GM23338 (cell line): Measurements from ENCODE around the gene TLE2.

Source experiments
- CREB1 ChIP-seq: fragments of 250-450 bp; sonication (Bioruptor Pico); IDR thresholded peaks from 2 replicates; pipeline ENCODE4 v1.5.0; 2020; ENCODE audit warnings: low read depth, mild to moderate bottlenecking, moderate library complexity
- EZH2 ChIP-seq: fragments of 200-600 bp; sonication (generic); IDR thresholded peaks from one replicate; pipeline ENCODE4 v1.8.0; 2017; ENCODE audit warnings: antibody characterized with exemption, mild to moderate bottlenecking, low read depth; ENCODE audit not compliant: unreplicated experiment
- EZH2phosphoT487 ChIP-seq: fragments of 200-600 bp; sonication (generic); IDR thresholded peaks from one replicate; pipeline ENCODE4 v1.8.1; 2018; ENCODE audit warnings: antibody characterized with exemption; ENCODE audit not compliant: unreplicated experiment
- JUNB ChIP-seq: IDR thresholded peaks from one replicate; pipeline ENCODE4 v1.6.1; 2016; ENCODE audit warnings: antibody characterized with exemption; ENCODE audit not compliant: unreplicated experiment
- NANOG ChIP-seq: IDR thresholded peaks from 2 replicates; pipeline ENCODE4 v1.6.1; 2016; ENCODE audit warnings: antibody characterized with exemption, borderline replicate concordance
- POLR2AphosphoS5 ChIP-seq: IDR thresholded peaks from 2 replicates; pipeline ENCODE4 v1.6.1; 2016; ENCODE audit warnings: antibody characterized with exemption, low read depth
- TF ChIP-seq, protein P1 (sequence below): IDR thresholded peaks from one replicate; pipeline ENCODE4 v1.6.1; 2018; ENCODE audit warnings: antibody characterized with exemption; ENCODE audit not compliant: unreplicated experiment
- TF ChIP-seq, protein P2 (sequence below), 2 experiments: fragments of 200-600 bp in 1 of 2; sonication (generic) in 1 of 2; conservative IDR thresholded peaks; 2 replicates each; pipeline versions ENCODE4 v1.5.1 to v1.6.1; 2016 to 2017; ENCODE audit warnings: antibody characterized with exemption in 2 of 2, low read depth in 2 of 2, mild to moderate bottlenecking in 2 of 2, moderate library complexity in 1 of 2
- TF ChIP-seq, protein P3 (sequence below): fragments of 250-450 bp; sonication (Bioruptor Pico); IDR thresholded peaks from 2 replicates; pipeline ENCODE4 v1.5.0; 2020; ENCODE audit warnings: mild to moderate bottlenecking, moderate library complexity

DNA sequence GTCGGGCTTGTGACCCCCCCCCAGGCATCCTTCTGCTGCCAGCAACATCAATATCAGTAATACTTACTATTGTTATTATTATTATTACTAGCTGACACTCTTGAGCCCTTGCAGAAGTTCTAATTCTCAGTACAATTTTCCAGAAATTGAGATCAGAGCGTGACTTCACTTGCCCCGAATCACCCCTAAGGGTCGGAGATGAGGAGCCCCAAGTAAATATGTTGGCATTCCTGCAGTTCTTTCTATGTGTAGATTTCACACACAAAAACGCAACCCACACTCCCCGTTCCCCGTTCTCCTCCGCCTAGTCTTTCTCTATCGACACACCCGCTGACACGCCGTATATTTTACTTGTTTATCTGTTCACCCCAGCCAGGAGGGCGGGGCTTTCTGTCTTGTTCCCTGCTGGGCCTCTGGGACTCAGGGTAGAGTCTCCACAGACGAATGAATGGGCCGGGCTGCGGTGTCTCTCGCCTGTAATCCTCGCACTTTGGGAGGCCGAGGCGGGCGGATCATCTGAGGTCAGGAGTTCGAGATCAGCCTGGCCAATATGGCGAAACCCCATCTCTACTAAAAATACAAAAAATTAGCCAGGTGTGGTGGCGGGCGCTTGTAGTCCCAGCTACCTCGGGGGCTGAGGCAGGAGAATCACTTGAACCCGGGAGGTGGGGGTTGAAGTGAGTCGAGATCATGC is 18.6 kb upstream of the TLE2 start:
- no peak for TF ChIP-seq EZH2
- TF ChIP-seq, protein P1, sequence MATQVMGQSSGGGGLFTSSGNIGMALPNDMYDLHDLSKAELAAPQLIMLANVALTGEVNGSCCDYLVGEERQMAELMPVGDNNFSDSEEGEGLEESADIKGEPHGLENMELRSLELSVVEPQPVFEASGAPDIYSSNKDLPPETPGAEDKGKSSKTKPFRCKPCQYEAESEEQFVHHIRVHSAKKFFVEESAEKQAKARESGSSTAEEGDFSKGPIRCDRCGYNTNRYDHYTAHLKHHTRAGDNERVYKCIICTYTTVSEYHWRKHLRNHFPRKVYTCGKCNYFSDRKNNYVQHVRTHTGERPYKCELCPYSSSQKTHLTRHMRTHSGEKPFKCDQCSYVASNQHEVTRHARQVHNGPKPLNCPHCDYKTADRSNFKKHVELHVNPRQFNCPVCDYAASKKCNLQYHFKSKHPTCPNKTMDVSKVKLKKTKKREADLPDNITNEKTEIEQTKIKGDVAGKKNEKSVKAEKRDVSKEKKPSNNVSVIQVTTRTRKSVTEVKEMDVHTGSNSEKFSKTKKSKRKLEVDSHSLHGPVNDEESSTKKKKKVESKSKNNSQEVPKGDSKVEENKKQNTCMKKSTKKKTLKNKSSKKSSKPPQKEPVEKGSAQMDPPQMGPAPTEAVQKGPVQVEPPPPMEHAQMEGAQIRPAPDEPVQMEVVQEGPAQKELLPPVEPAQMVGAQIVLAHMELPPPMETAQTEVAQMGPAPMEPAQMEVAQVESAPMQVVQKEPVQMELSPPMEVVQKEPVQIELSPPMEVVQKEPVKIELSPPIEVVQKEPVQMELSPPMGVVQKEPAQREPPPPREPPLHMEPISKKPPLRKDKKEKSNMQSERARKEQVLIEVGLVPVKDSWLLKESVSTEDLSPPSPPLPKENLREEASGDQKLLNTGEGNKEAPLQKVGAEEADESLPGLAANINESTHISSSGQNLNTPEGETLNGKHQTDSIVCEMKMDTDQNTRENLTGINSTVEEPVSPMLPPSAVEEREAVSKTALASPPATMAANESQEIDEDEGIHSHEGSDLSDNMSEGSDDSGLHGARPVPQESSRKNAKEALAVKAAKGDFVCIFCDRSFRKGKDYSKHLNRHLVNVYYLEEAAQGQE = no peak
- TF ChIP-seq, protein P2, sequence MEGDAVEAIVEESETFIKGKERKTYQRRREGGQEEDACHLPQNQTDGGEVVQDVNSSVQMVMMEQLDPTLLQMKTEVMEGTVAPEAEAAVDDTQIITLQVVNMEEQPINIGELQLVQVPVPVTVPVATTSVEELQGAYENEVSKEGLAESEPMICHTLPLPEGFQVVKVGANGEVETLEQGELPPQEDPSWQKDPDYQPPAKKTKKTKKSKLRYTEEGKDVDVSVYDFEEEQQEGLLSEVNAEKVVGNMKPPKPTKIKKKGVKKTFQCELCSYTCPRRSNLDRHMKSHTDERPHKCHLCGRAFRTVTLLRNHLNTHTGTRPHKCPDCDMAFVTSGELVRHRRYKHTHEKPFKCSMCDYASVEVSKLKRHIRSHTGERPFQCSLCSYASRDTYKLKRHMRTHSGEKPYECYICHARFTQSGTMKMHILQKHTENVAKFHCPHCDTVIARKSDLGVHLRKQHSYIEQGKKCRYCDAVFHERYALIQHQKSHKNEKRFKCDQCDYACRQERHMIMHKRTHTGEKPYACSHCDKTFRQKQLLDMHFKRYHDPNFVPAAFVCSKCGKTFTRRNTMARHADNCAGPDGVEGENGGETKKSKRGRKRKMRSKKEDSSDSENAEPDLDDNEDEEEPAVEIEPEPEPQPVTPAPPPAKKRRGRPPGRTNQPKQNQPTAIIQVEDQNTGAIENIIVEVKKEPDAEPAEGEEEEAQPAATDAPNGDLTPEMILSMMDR (conservative IDR thresholded peaks at IDR 0.05; ENCODE audit: low read depth in 2 of 2) = no peak
- TF ChIP-seq POLR2AphosphoS5 = no peak
- TF ChIP-seq, protein P3, sequence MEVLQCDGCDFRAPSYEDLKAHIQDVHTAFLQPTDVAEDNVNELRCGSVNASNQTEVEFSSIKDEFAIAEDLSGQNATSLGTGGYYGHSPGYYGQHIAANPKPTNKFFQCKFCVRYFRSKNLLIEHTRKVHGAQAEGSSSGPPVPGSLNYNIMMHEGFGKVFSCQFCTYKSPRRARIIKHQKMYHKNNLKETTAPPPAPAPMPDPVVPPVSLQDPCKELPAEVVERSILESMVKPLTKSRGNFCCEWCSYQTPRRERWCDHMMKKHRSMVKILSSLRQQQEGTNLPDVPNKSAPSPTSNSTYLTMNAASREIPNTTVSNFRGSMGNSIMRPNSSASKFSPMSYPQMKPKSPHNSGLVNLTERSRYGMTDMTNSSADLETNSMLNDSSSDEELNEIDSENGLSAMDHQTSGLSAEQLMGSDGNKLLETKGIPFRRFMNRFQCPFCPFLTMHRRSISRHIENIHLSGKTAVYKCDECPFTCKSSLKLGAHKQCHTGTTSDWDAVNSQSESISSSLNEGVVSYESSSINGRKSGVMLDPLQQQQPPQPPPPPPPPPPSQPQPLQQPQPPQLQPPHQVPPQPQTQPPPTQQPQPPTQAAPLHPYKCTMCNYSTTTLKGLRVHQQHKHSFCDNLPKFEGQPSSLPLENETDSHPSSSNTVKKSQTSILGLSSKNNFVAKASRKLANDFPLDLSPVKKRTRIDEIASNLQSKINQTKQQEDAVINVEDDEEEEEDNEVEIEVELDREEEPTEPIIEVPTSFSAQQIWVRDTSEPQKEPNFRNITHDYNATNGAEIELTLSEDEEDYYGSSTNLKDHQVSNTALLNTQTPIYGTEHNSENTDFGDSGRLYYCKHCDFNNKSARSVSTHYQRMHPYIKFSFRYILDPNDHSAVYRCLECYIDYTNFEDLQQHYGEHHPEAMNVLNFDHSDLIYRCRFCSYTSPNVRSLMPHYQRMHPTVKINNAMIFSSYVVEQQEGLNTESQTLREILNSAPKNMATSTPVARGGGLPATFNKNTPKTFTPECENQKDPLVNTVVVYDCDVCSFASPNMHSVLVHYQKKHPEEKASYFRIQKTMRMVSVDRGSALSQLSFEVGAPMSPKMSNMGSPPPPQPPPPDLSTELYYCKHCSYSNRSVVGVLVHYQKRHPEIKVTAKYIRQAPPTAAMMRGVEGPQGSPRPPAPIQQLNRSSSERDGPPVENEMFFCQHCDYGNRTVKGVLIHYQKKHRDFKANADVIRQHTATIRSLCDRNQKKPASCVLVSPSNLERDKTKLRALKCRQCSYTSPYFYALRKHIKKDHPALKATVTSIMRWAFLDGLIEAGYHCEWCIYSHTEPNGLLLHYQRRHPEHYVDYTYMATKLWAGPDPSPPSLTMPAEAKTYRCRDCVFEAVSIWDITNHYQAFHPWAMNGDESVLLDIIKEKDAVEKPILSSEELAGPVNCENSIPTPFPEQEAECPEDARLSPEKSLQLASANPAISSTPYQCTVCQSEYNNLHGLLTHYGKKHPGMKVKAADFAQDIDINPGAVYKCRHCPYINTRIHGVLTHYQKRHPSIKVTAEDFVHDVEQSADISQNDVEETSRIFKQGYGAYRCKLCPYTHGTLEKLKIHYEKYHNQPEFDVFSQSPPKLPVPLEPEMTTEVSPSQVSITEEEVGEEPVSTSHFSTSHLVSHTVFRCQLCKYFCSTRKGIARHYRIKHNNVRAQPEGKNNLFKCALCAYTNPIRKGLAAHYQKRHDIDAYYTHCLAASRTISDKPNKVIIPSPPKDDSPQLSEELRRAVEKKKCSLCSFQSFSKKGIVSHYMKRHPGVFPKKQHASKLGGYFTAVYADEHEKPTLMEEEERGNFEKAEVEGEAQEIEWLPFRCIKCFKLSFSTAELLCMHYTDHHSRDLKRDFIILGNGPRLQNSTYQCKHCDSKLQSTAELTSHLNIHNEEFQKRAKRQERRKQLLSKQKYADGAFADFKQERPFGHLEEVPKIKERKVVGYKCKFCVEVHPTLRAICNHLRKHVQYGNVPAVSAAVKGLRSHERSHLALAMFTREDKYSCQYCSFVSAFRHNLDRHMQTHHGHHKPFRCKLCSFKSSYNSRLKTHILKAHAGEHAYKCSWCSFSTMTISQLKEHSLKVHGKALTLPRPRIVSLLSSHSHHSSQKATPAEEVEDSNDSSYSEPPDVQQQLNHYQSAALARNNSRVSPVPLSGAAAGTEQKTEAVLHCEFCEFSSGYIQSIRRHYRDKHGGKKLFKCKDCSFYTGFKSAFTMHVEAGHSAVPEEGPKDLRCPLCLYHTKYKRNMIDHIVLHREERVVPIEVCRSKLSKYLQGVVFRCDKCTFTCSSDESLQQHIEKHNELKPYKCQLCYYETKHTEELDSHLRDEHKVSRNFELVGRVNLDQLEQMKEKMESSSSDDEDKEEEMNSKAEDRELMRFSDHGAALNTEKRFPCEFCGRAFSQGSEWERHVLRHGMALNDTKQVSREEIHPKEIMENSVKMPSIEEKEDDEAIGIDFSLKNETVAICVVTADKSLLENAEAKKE (CRISPR knock-in tag) = no peak
- no peak for TF ChIP-seq JUNB
- no peak for TF ChIP-seq CREB1 (CRISPR knock-in tag)
- no peak for TF ChIP-seq EZH2phosphoT487
- TF ChIP-seq NANOG = no peak
